GM12878 (cell line): ENCODE results near the gene PLB1. TPM values are rescaled to one million over a fixed set of nuclear protein-coding genes. Genes with fewer than 3 reads are reported as not detected.

Experiments used
- CBFB ChIP-seq: IDR thresholded peaks from 2 replicates; pipeline ENCODE4 v1.6.1; 2016; ENCODE audit warnings: antibody characterized with exemption, low read depth
- NR2C2 ChIP-seq: IDR thresholded peaks from 2 replicates; pipeline ENCODE4 v1.6.1; 2011; ENCODE audit warnings: borderline replicate concordance, low read depth; ENCODE audit not compliant: control insufficient read depth, insufficient read length
- SPI1 ChIP-seq: IDR thresholded peaks from 2 replicates; pipeline ENCODE4 v1.6.1; 2011; ENCODE audit warnings: low read depth, mild to moderate bottlenecking, low read length, moderate library complexity, borderline replicate concordance; ENCODE audit not compliant: insufficient read depth
- ZNF622 ChIP-seq: fragments of 450-650 bp; IDR thresholded peaks from 2 replicates; pipeline ENCODE4 v1.6.1; 2017; ENCODE audit warnings: mild to moderate bottlenecking, inconsistent platforms
- polyA plus RNA-seq, 11 experiments: library from polyadenylated mRNA; depleted of rRNA in 4 of 11; unstranded in 6 of 11; stranded (reverse) in 5 of 11; fragments of >200 nt; fragmentation: Nextera tagmentation in 4 of 11; fragmentation: Illumina TruSeq in 1 of 11; extraction: Ambion mirVana in 4 of 11; extraction: Trizol in 1 of 11; gene quantifications; 1 replicate in 1 of 11; 2 replicates in 10 of 11; pipeline versions ENCODE4 v1.2.1 to v1.2.3, GENCODE V29; 2011 to 2016; ENCODE audit warnings: inconsistent platforms in 2 of 11, missing spikeins in 2 of 11, low read depth in 1 of 11
- total RNA-seq, 4 experiments: library from RNA; depleted of rRNA in 3 of 4; stranded (reverse); fragments of >200 nt in 3 of 4; fragmentation: Illumina TruSeq in 1 of 4; extraction: Trizol in 1 of 4; gene quantifications; 2 replicates each; pipeline versions ENCODE4 v1.2.1 to v1.2.3, GENCODE V29; 2013 to 2021
- TF ChIP-seq, protein P1 (sequence below): IDR thresholded peaks from 2 replicates; pipeline ENCODE4 v1.6.1; 2012; ENCODE audit warnings: low read length, inconsistent platforms
- TF ChIP-seq, protein P2 (sequence below): IDR thresholded peaks from 2 replicates; pipeline ENCODE4 v1.6.1; 2012; ENCODE audit warnings: low read depth, low read length, improper control_type of control experiment
- TF ChIP-seq, protein P3 (sequence below): IDR thresholded peaks from 2 replicates; pipeline ENCODE4 v1.6.1; 2012; ENCODE audit warnings: mild to moderate bottlenecking, low read depth, low read length
- TF ChIP-seq, protein P4 (sequence below): fragments of 450-650 bp; IDR thresholded peaks from 2 replicates; pipeline ENCODE4 v1.6.1; 2017; ENCODE audit warnings: borderline replicate concordance
- TF ChIP-seq, protein P5 (sequence below): fragments of 450-650 bp; IDR thresholded peaks from 2 replicates; pipeline ENCODE4 v1.6.1; 2017; ENCODE audit warnings: mild to moderate bottlenecking, low read depth, inconsistent platforms; ENCODE audit not compliant: poor library complexity, severe bottlenecking
- TF ChIP-seq, protein P6 (sequence below), 3 experiments: IDR thresholded peaks in 2 of 3; conservative IDR thresholded peaks in 1 of 3; 2 replicates each; pipeline ENCODE4 v1.5.1; 2011; ENCODE audit warnings: low read depth in 3 of 3, low read length in 3 of 3, mild to moderate bottlenecking in 3 of 3, control low read depth in 2 of 3, moderate library complexity in 2 of 3, inconsistent platforms in 1 of 3, mixed read lengths in 1 of 3; ENCODE audit not compliant: control insufficient read depth in 2 of 3, insufficient read depth in 1 of 3; ENCODE audit errors: extremely low read depth in 1 of 3

Gene PLB1
- total and polyA plus RNA-seq, 10 of the 15 experiments (the other 5 are each of a cell fraction or from before 2014, with no cell fraction given) = 0.03 to 0.49 (median 0.28) TPM

DNA sequence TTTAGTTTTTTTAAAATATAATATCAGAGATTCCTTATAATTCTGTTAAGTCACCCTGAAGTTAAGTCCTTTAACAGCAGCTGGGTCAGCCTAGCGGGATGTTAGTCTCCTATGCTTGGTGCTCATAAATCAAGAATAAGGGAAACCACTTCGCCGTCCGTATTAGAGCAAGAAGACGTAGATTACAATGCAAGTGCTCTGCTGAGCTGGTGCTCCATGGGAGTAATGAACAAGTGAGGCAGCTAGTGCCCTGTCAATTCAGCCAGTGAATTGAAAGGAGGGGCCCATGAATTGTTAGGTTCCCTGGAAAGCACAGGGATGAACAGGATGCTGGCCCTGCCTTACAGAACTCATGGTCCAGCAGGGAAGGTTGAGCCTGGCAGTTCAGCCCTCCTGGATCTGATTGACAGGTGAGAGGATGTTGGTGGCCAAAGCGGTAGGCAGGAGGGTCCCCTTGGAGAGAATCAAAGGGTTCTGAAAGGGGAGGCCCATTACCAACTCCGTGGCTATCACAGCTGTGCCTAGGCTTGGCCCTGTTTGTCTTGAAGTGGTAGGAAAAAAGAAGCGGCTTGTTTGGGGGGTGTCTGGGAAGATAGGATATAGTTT lies 30.8 kb downstream of the PLB1 start (continued):
- TF ChIP-seq, protein P1, sequence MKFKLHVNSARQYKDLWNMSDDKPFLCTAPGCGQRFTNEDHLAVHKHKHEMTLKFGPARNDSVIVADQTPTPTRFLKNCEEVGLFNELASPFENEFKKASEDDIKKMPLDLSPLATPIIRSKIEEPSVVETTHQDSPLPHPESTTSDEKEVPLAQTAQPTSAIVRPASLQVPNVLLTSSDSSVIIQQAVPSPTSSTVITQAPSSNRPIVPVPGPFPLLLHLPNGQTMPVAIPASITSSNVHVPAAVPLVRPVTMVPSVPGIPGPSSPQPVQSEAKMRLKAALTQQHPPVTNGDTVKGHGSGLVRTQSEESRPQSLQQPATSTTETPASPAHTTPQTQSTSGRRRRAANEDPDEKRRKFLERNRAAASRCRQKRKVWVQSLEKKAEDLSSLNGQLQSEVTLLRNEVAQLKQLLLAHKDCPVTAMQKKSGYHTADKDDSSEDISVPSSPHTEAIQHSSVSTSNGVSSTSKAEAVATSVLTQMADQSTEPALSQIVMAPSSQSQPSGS = no peak
- TF ChIP-seq, protein P2, sequence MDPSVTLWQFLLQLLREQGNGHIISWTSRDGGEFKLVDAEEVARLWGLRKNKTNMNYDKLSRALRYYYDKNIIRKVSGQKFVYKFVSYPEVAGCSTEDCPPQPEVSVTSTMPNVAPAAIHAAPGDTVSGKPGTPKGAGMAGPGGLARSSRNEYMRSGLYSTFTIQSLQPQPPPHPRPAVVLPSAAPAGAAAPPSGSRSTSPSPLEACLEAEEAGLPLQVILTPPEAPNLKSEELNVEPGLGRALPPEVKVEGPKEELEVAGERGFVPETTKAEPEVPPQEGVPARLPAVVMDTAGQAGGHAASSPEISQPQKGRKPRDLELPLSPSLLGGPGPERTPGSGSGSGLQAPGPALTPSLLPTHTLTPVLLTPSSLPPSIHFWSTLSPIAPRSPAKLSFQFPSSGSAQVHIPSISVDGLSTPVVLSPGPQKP = no peak
- TF ChIP-seq, protein P3, sequence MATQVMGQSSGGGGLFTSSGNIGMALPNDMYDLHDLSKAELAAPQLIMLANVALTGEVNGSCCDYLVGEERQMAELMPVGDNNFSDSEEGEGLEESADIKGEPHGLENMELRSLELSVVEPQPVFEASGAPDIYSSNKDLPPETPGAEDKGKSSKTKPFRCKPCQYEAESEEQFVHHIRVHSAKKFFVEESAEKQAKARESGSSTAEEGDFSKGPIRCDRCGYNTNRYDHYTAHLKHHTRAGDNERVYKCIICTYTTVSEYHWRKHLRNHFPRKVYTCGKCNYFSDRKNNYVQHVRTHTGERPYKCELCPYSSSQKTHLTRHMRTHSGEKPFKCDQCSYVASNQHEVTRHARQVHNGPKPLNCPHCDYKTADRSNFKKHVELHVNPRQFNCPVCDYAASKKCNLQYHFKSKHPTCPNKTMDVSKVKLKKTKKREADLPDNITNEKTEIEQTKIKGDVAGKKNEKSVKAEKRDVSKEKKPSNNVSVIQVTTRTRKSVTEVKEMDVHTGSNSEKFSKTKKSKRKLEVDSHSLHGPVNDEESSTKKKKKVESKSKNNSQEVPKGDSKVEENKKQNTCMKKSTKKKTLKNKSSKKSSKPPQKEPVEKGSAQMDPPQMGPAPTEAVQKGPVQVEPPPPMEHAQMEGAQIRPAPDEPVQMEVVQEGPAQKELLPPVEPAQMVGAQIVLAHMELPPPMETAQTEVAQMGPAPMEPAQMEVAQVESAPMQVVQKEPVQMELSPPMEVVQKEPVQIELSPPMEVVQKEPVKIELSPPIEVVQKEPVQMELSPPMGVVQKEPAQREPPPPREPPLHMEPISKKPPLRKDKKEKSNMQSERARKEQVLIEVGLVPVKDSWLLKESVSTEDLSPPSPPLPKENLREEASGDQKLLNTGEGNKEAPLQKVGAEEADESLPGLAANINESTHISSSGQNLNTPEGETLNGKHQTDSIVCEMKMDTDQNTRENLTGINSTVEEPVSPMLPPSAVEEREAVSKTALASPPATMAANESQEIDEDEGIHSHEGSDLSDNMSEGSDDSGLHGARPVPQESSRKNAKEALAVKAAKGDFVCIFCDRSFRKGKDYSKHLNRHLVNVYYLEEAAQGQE = no peak
- TF ChIP-seq SPI1 (no peak), ZNF622 (no peak), CBFB (no peak), NR2C2 (no peak)
- TF ChIP-seq, protein P4, sequence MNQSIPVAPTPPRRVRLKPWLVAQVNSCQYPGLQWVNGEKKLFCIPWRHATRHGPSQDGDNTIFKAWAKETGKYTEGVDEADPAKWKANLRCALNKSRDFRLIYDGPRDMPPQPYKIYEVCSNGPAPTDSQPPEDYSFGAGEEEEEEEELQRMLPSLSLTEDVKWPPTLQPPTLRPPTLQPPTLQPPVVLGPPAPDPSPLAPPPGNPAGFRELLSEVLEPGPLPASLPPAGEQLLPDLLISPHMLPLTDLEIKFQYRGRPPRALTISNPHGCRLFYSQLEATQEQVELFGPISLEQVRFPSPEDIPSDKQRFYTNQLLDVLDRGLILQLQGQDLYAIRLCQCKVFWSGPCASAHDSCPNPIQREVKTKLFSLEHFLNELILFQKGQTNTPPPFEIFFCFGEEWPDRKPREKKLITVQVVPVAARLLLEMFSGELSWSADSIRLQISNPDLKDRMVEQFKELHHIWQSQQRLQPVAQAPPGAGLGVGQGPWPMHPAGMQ = no peak
- TF ChIP-seq, protein P5, sequence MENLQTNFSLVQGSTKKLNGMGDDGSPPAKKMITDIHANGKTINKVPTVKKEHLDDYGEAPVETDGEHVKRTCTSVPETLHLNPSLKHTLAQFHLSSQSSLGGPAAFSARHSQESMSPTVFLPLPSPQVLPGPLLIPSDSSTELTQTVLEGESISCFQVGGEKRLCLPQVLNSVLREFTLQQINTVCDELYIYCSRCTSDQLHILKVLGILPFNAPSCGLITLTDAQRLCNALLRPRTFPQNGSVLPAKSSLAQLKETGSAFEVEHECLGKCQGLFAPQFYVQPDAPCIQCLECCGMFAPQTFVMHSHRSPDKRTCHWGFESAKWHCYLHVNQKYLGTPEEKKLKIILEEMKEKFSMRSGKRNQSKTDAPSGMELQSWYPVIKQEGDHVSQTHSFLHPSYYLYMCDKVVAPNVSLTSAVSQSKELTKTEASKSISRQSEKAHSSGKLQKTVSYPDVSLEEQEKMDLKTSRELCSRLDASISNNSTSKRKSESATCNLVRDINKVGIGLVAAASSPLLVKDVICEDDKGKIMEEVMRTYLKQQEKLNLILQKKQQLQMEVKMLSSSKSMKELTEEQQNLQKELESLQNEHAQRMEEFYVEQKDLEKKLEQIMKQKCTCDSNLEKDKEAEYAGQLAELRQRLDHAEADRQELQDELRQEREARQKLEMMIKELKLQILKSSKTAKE = no peak
- TF ChIP-seq, protein P6, sequence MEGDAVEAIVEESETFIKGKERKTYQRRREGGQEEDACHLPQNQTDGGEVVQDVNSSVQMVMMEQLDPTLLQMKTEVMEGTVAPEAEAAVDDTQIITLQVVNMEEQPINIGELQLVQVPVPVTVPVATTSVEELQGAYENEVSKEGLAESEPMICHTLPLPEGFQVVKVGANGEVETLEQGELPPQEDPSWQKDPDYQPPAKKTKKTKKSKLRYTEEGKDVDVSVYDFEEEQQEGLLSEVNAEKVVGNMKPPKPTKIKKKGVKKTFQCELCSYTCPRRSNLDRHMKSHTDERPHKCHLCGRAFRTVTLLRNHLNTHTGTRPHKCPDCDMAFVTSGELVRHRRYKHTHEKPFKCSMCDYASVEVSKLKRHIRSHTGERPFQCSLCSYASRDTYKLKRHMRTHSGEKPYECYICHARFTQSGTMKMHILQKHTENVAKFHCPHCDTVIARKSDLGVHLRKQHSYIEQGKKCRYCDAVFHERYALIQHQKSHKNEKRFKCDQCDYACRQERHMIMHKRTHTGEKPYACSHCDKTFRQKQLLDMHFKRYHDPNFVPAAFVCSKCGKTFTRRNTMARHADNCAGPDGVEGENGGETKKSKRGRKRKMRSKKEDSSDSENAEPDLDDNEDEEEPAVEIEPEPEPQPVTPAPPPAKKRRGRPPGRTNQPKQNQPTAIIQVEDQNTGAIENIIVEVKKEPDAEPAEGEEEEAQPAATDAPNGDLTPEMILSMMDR (IDR thresholded peaks at IDR 0.05 in 2 of 3, conservative IDR thresholded peaks at IDR 0.05 in 1 of 3; ENCODE audit: control insufficient read depth in 2 of 3, extremely low read depth in 1 of 3, insufficient read depth in 1 of 3, low read depth in 3 of 3, low read length in 3 of 3) = no peak
